ENCODE results near the gene GDPD4.

The GDPD4 gene

GRCh38 chr11:77203901-77204753 lies 97.4 kb downstream of the GDPD4 start:
- no peak for TF ChIP-seq CTCF (conservative IDR thresholded peaks at IDR 0.05)
- no peak overlapping the region for H3K27ac ChIP-seq

- H3K27ac ChIP-seq = no peak overlapping the region
- no peak for TF ChIP-seq CTCF (conservative IDR thresholded peaks at IDR 0.05)
Measured at GRCh38 chr11:77202941-77203900, 98.3 kb downstream of the GDPD4 start.

- no peak for TF ChIP-seq CTCF (conservative IDR thresholded peaks at IDR 0.05)
- H3K27ac ChIP-seq = no peak overlapping the region
Measured at GRCh38 chr11:77201991-77202841, 99.3 kb downstream of the GDPD4 start.

- TF ChIP-seq CTCF (conservative IDR thresholded peaks at IDR 0.05) = no peak
Measured at GRCh38 chr11:77201370-77201769, 100.1 kb downstream of the GDPD4 start.

DNA sequence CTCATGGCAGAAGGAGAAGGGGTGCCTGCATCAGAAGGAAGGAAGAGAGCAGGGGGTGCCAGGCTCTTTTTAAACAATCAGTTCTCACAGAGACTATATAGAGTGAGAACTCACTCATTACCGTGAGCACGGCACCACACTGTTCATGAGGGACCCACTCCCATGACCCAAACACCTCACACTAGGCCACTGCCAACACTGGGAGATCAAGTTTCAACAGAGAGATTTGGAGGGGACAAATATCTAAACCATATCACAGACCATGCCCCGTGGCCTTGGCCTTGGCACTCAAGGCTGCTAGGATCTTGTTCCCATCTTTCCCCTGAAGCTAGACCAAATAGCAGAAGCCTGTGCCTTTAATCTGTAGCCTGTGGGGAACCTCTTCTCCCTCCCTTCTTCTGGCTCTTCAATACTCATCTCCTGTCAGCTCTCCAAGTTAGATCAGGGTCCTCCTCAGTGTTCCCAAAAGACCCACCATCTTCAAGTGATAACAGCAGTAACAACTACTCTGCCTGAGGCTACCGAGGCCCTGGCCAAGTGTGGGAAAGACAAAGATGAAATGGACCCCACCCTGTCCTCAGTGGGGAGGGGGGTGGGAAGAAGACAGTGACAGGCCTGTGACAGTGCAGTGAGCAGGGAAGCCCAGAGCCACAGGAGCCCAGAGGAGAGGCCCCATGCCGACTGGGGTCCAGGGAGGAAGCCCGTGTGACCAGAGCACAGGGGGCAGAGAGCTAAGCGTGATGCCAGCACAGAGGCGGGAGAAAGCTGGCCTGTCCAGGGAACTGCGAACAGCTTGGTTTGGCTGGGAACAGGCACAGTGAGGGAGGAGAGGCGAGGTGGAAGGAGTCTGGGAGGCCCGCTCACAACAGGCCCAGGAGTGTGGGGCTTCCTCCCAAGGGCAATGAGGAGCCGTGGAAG lies 100.9 kb downstream of the GDPD4 start:
- no peak for TF ChIP-seq CTCF (conservative IDR thresholded peaks at IDR 0.05)
- H3K27ac ChIP-seq = no peak overlapping the region

More at GRCh38 chr11:77201370-77201769, 100.1 kb downstream of the GDPD4 start:
- no peak overlapping the region for H3K27ac ChIP-seq

DNA sequence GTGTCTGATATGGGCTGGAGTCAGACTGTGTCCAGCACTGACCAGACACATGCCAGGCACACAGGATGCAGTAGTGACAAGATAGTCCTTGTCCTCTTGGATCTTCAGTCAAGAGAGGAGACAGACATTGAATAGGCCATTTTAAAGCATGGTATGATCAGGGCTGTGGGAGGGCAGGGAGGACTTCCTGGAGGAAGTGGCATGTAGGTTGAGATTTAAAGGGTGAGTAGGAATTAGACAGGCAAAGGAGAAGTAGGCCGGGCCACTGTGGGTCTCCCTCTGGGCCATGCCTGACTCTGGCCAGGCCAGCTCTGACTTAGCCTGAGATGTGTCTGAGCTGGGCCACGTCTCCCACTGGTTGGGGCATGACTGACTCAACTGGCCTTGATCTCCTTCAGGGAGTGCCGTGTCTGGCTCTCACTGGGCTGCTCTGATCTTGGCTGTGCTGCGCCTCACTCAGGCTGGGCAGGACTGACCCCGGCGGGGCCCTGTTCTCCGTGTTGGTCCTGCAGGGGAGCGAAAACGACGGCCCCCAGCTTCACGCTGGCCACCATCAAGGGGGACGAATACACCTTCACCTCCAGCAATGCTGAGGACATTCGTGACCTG lies 102.2 kb downstream of the GDPD4 start:
- TF ChIP-seq CTCF (conservative IDR thresholded peaks at IDR 0.05) = no peak

More for the DNA sequence above, 102.2 kb downstream of the GDPD4 start:
- no peak overlapping the region for H3K27ac ChIP-seq
